Uterus (tissue), 2 donors: ENCODE results near the gene SMARCA4.

Source experiments
- CTCF ChIP-seq, 4 experiments: fragments of 200-600 bp in 2 of 4; fragments of 450-650 bp in 2 of 4; sonication (generic) in 2 of 4; IDR thresholded peaks; one replicate each; pipeline ENCODE4 v1.5.1; 2016 to 2019; ENCODE audit warnings: antibody characterized with exemption in 4 of 4, mild to moderate bottlenecking in 2 of 4, moderate library complexity in 1 of 4
- POLR2A ChIP-seq, 2 donors: fragments of 450-650 bp; IDR thresholded peaks; one replicate each; pipeline ENCODE4 v1.6.1; 2016; ENCODE audit warnings: antibody characterized with exemption in 2 of 2, mild to moderate bottlenecking in 1 of 2, moderate library complexity in 1 of 2

- TF ChIP-seq CTCF (IDR thresholded peaks at IDR 0.05) (no peak), POLR2A (IDR thresholded peaks at IDR 0.05) (no peak)
Observed at GRCh38 chr19:11010041-11010440, 49.2 kb downstream of the SMARCA4 start.
